ENCODE measurements around the gene MMP27.
"Not testable (repeated sequence)": the region's sequence is repeated elsewhere in the genome, so short reads cannot be mapped to it uniquely, and the experiment has no call there.

MMP27 gene, protein sequence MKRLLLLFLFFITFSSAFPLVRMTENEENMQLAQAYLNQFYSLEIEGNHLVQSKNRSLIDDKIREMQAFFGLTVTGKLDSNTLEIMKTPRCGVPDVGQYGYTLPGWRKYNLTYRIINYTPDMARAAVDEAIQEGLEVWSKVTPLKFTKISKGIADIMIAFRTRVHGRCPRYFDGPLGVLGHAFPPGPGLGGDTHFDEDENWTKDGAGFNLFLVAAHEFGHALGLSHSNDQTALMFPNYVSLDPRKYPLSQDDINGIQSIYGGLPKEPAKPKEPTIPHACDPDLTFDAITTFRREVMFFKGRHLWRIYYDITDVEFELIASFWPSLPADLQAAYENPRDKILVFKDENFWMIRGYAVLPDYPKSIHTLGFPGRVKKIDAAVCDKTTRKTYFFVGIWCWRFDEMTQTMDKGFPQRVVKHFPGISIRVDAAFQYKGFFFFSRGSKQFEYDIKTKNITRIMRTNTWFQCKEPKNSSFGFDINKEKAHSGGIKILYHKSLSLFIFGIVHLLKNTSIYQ

GRCh38 chr11:102705626-102706025 is at the start of gene MMP27:
TSS of gene MMP27 (minus strand) at chr11:102705769. CDS start at chr11:102705714, 55 bp downstream.
- Histone ChIP-seq H3K4me3 (ENCODE audit: low read depth, low read length) (no peak within 1 kb of the TSS), H3K9ac (ENCODE audit: low read length) (no peak within 1 kb of the TSS), H3K27ac (ENCODE audit: low read depth, low read length) (no peak within 1 kb of the TSS), H3K27me3 (ENCODE audit: control insufficient read depth, insufficient read depth, low read length) (no peaks in the 10 kb centered on the region), H3K36me3 (ENCODE audit: control insufficient read depth, insufficient read depth, low read length) (no peaks in the 10 kb centered on the region), H3K9me3 (ENCODE audit: control insufficient read depth, insufficient read depth, low read depth, low read length) (no peaks in the 10 kb centered on the region), H3K4me1 (ENCODE audit: control insufficient read depth, insufficient read depth, low read length) (no peaks in the 10 kb centered on the region)

DNA sequence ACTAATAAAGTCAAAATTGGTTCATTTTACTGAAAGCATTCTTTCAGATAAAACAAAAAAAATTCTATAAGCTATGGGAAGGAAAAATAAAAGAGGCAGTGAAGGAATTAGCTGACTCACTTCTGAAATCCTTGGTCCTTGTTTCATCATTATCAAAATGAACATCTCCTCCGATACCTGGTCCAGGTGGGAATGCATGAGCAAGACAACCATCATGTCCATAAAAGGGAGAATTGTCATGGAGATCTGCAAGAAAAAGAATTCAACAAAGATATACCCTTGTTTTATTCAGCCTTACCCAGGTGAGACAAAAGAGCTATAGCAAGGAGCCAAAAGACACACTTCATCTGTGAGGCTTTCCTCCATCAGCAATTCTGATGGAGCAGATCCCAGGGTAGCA is 47.7 kb upstream of the MMP27 start:
- no peak overlapping the region for H3K9ac ChIP-seq (ENCODE audit: low read length)
- H3K36me3 ChIP-seq (ENCODE audit: control insufficient read depth, insufficient read depth, low read length), result no peaks in the 10 kb centered on the region
- H3K4me1 ChIP-seq (ENCODE audit: control insufficient read depth, insufficient read depth, low read length), result peaks cover 15% of the 10 kb centered on the region
- H3K9me3 ChIP-seq (ENCODE audit: control insufficient read depth, insufficient read depth, low read depth, low read length), result no peaks in the 10 kb centered on the region
- H3K4me3 ChIP-seq (ENCODE audit: low read depth, low read length), result no peak overlapping the region
- no peak overlapping the region for H3K27ac ChIP-seq (ENCODE audit: low read depth, low read length)
- H3K27me3 ChIP-seq (ENCODE audit: control insufficient read depth, insufficient read depth, low read length), result no peaks in the 10 kb centered on the region

DNA sequence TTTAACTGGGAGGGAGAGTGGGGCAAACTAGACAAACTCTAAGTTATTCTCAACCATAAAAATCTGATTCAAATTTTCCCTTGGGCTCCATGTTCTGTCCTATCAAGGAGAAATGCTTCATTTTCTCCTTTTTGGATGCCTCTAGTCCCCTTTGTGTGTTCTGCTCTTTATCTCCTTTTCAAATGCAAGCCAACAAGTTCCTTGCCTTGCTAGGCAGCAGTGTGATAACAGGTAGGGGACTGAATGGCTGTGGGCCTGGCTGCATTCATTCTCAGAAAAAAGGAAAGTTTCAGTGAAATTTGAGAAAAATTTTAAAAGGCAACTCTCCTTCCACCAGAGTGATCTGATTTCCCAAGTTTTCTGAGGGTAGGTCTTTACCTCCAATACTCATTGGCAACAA is 46.1 kb upstream of the MMP27 start:
- peaks cover 15% of the 10 kb centered on the region for H3K4me1 ChIP-seq (ENCODE audit: control insufficient read depth, insufficient read depth, low read length)
- H3K27ac ChIP-seq (ENCODE audit: low read depth, low read length), result no peak overlapping the region
- no peaks in the 10 kb centered on the region for H3K9me3 ChIP-seq (ENCODE audit: control insufficient read depth, insufficient read depth, low read depth, low read length)
- no peak overlapping the region for H3K4me3 ChIP-seq (ENCODE audit: low read depth, low read length)
- no peak overlapping the region for H3K9ac ChIP-seq (ENCODE audit: low read length)
- no peaks in the 10 kb centered on the region for H3K36me3 ChIP-seq (ENCODE audit: control insufficient read depth, insufficient read depth, low read length)
- no peaks in the 10 kb centered on the region for H3K27me3 ChIP-seq (ENCODE audit: control insufficient read depth, insufficient read depth, low read length)

DNA sequence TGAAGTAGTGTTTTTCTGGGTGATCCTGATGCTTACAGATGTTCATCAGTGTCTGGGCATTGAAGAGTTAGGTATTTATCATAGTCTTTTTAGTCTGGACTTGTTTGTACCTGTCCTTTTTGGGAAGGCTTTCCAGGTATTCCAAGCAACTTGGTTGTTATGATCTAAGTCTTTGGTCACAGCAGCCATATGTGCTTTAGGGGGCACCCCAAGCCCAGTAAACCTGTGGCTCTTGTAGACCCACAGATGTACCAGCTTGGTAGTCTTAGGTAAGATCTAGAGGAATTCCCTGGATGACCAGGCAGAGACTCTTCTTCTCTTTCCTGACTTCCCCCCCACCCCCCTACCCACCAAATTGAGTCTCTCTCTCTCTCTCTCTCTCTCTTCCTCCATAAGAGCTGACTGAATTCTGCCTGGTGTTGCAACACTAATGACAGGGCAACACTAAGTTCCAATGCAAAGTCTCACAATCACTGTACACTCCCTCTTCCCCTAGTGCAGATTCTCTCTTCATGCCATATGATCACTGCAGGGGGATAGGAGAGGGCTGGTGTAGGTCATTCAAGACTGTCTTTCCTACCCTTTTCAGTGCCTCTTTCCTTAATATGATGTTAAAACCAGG is 43.6 kb upstream of the MMP27 start:
- no peak overlapping the region for H3K9ac ChIP-seq (ENCODE audit: low read length)
- H3K9me3 ChIP-seq (ENCODE audit: control insufficient read depth, insufficient read depth, low read depth, low read length), result no peaks in the 10 kb centered on the region
- H3K27ac ChIP-seq (ENCODE audit: low read depth, low read length), result no peak overlapping the region
- no peak overlapping the region for H3K4me3 ChIP-seq (ENCODE audit: low read depth, low read length)
- peaks cover 15% of the 10 kb centered on the region for H3K4me1 ChIP-seq (ENCODE audit: control insufficient read depth, insufficient read depth, low read length)
- H3K36me3 ChIP-seq (ENCODE audit: control insufficient read depth, insufficient read depth, low read length), result no peaks in the 10 kb centered on the region
- H3K27me3 ChIP-seq (ENCODE audit: control insufficient read depth, insufficient read depth, low read length), result no peaks in the 10 kb centered on the region

DNA sequence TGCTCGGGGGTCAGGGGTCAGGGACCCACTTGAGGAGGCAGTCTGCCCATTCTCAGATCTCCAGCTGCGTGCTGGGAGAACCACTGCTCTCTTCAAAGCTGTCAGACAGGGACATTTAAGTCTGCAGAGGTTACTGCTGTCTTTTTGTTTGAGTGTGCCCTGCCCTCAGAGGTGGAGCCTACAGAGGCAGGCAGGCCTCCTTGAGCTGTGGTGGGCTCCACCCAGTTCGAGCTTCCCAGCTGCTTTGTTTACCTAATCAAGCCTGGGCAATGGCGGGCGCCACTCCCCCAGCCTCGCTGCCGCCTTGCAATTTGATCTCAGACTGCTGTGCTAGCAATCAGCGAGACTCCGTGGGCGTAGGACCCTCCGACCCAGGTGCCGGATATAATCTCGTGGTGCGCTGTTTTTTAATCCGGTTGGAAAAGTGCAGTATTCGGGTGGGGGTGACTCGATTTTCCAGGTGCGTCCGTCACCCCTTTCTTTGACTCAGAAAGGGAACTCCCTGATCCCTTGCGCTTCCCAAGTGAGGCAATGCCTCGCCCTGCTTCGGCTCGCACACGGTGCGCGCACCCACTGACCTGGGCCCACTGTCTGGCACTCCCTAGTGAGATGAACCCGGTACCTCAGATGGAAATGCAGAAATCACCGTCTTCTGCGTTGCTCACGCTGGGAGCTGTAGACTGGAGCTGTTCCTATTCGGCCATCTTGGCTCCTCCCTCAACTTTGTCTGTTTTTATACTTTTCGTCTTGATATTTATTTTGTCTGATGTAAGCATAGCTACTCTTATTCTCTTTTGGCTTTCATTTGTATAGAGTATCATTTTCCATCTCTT is 41.4 kb upstream of the MMP27 start:
- Histone ChIP-seq H3K9ac (ENCODE audit: low read length) (peak overlapping the region; percentile 72), H3K4me3 (ENCODE audit: low read depth, low read length) (peak overlapping the region; percentile 71)
- not testable (repeated sequence) for H3K4me1 ChIP-seq (ENCODE audit: control insufficient read depth, insufficient read depth, low read length); H3K36me3 ChIP-seq (ENCODE audit: control insufficient read depth, insufficient read depth, low read length); H3K9me3 ChIP-seq (ENCODE audit: control insufficient read depth, insufficient read depth, low read depth, low read length); H3K27ac ChIP-seq (ENCODE audit: low read depth, low read length); H3K27me3 ChIP-seq (ENCODE audit: control insufficient read depth, insufficient read depth, low read length)

DNA sequence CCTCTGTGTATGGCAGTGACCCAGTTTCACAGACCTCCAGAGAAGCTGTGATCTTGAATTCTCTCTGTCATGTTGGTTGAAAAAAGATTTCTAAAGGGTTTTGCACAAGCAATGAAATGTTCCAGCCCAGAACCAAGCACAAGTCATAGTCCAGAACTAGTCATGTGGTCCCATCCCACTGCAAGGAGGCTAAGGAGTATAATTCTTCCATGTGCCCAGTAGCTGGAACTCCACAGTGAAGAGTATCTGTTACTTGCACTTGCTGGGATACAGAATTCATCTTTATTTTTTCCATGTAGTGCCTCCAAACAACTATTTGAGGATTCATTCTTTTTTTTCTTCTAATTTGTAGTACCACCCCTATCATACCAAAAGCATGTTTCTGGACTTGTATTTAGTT is 29.1 kb upstream of the MMP27 start:
- Histone ChIP-seq H3K9me3 (ENCODE audit: control insufficient read depth, insufficient read depth, low read depth, low read length) (peaks cover 4% of the 10 kb centered on the region; the same call in 1 of the 2 replicates), H3K36me3 (ENCODE audit: control insufficient read depth, insufficient read depth, low read length) (no peaks in the 10 kb centered on the region), H3K4me1 (ENCODE audit: control insufficient read depth, insufficient read depth, low read length) (no peaks in the 10 kb centered on the region), H3K4me3 (ENCODE audit: low read depth, low read length) (no peak overlapping the region), H3K9ac (ENCODE audit: low read length) (no peak overlapping the region), H3K27me3 (ENCODE audit: control insufficient read depth, insufficient read depth, low read length) (no peaks in the 10 kb centered on the region), H3K27ac (ENCODE audit: low read depth, low read length) (no peak overlapping the region)

GRCh38 chr11:102733232-102733875 is 27.8 kb upstream of the MMP27 start:
- H3K4me1 ChIP-seq (ENCODE audit: control insufficient read depth, insufficient read depth, low read length), result no peaks in the 10 kb centered on the region
- H3K9me3 ChIP-seq (ENCODE audit: control insufficient read depth, insufficient read depth, low read depth, low read length), result peaks cover 4% of the 10 kb centered on the region; the same call in 1 of the 2 replicates
- no peaks in the 10 kb centered on the region for H3K36me3 ChIP-seq (ENCODE audit: control insufficient read depth, insufficient read depth, low read length)
- no peak overlapping the region for H3K27ac ChIP-seq (ENCODE audit: low read depth, low read length)
- H3K9ac ChIP-seq (ENCODE audit: low read length), result no peak overlapping the region
- H3K27me3 ChIP-seq (ENCODE audit: control insufficient read depth, insufficient read depth, low read length), result no peaks in the 10 kb centered on the region
- no peak overlapping the region for H3K4me3 ChIP-seq (ENCODE audit: low read depth, low read length)

DNA sequence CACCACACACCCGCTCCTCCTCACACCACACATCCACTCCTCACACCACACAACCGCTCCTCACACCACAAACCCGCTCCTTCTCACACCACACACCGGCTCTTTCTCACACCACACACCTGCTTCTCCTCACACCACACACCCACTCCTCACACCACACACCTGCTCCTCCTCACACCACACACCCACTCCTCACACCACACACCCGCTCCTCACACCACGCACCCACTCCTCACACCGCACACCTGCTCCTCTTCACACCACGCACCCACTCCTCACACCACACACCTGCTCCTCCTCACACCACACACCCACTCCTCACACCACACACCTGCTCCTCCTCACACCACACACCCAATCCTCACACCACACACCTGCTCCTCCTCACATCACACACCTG is 25.4 kb upstream of the MMP27 start:
- H3K36me3 ChIP-seq (ENCODE audit: control insufficient read depth, insufficient read depth, low read length); H3K9ac ChIP-seq (ENCODE audit: low read length); H3K9me3 ChIP-seq (ENCODE audit: control insufficient read depth, insufficient read depth, low read depth, low read length): not testable (repeated sequence)

DNA sequence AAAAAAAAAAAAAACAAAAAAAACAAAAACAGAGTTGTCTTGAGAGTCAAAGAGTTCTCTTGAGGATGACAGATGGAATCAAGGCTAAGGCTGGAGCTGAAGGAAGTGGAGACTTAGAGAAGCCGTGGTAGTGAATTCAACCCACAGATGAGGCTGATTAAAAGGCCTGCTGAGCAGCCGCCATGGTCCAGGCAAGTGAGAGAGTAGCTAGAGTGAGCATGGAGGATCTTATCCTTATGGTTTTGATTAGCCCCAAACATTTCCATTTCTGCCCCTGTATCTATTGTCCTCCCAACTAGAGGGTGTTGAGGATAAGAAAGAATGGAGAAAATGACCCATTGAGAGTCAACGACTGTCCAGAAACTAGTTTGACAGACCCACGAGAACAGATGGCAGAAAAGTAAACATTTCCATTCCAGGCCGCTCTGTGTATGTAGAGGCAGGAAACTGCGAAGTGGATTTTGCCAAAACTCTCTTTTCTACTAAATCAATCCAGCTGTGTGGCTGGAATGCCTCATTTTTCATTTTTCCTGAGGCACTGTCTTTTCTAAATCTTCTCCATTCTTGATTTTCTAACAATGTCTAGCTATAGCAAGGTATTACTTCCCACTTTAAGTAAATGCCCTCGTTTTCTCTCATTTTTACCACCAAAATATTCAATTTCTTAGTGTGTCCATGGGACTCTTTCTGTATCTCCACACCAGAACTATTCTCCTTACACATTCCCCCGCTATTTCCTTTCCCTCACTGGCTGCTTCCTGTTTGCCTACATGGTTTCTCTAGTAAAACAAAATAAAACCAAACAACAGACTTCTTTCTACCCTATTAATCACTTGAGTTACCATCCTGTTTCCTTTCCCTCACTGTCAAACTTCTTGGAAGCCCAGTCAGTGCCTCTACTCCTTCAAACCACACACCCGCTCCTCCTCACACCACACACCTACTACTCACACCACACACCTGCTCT is 24.6 kb upstream of the MMP27 start:
- H3K36me3 ChIP-seq (ENCODE audit: control insufficient read depth, insufficient read depth, low read length), result no peaks in the 10 kb centered on the region
- peaks cover 4% of the 10 kb centered on the region; the same call in 1 of the 2 replicates for H3K9me3 ChIP-seq (ENCODE audit: control insufficient read depth, insufficient read depth, low read depth, low read length)
- no peak overlapping the region for H3K4me3 ChIP-seq (ENCODE audit: low read depth, low read length)
- no peak overlapping the region for H3K9ac ChIP-seq (ENCODE audit: low read length)
- no peak overlapping the region for H3K27ac ChIP-seq (ENCODE audit: low read depth, low read length)
- H3K27me3 ChIP-seq (ENCODE audit: control insufficient read depth, insufficient read depth, low read length), result no peaks in the 10 kb centered on the region
- no peaks in the 10 kb centered on the region for H3K4me1 ChIP-seq (ENCODE audit: control insufficient read depth, insufficient read depth, low read length)

More for the DNA sequence above, 25.4 kb upstream of the MMP27 start:
- not testable (repeated sequence) for H3K4me1 ChIP-seq (ENCODE audit: control insufficient read depth, insufficient read depth, low read length); H3K27me3 ChIP-seq (ENCODE audit: control insufficient read depth, insufficient read depth, low read length); H3K27ac ChIP-seq (ENCODE audit: low read depth, low read length); H3K4me3 ChIP-seq (ENCODE audit: low read depth, low read length)

DNA sequence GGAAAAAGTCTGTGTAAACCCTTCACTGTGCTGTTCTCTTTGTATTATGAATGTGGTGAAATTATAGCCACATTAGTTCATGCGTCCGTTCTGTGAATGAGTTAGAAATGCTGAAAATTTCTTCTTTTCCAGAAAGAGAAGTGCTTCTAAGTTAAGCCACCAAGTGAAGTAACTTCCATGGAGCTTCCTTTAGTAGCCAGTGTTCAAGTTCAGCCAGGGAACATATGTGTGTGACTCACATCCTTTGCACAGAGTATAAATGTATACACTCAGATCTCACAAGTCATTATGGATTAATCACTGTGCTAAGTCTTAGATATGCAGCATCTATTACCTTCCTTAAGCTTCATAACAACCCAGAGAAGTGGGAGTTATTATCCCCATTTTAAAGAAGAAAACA is 22.3 kb upstream of the MMP27 start:
- no peaks in the 10 kb centered on the region for H3K4me1 ChIP-seq (ENCODE audit: control insufficient read depth, insufficient read depth, low read length)
- no peak overlapping the region for H3K27ac ChIP-seq (ENCODE audit: low read depth, low read length)
- H3K9me3 ChIP-seq (ENCODE audit: control insufficient read depth, insufficient read depth, low read depth, low read length), result peaks cover 7% of the 10 kb centered on the region; the same call in 1 of the 2 replicates
- no peaks in the 10 kb centered on the region for H3K27me3 ChIP-seq (ENCODE audit: control insufficient read depth, insufficient read depth, low read length)
- no peak overlapping the region for H3K9ac ChIP-seq (ENCODE audit: low read length)
- H3K4me3 ChIP-seq (ENCODE audit: low read depth, low read length), result no peak overlapping the region
- H3K36me3 ChIP-seq (ENCODE audit: control insufficient read depth, insufficient read depth, low read length), result no peaks in the 10 kb centered on the region

All from HUES6 (cell line).